Measurements from ENCODE around the gene ADTRP. TPM values are rescaled to one million over a fixed set of nuclear protein-coding genes. Genes with fewer than 3 reads are reported as not detected.

The ADTRP gene
- under 0.01 TPM for total RNA-seq

DNA sequence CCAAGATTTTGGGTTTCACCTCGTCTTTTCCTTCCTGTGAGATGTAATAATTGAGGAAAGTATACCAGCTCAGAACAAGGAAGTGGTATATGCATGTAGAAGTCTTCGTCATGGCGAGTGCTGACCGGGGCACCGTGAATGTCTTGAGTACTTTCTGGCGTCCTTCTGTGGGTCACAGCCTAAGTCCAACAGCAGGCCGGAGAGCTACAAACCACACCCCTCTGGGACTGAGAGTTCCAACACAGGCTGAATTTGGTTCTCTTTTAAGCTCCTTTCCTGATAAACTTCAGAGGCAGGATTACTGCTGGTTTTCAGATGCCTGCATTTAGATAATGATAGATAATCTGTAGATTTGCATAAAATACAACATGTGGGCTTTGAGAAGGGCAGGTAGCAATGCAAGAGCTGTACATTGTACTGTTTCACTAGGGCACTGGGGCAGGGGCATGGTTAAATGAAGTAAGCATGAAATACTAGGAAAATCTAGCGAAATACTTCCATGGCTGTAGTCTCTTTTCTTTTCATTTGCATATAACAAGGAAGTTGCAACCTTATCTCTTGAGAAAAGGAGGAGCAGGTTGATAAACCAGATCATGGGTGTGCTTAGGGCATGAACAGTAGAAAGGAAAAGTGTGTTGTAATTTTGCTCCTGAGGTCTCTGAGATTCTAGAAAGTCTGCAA is at the start of gene ADTRP:
TSS of gene ADTRP (minus strand) at position 156 of the 681 bp plus-strand sequence. CDS start at position 112, 44 bp downstream.
- Histone ChIP-seq H3K9ac (ENCODE audit: low read depth in 1 of 3, low read length in 3 of 3) (no peak within 1 kb of the TSS), H3K9me3 (ENCODE audit: control insufficient read depth in 3 of 3, low read length in 3 of 3) (no peaks in the 10 kb centered on the region), H3K4me1 (ENCODE audit: control insufficient read depth in 3 of 3, insufficient read depth in 3 of 3, low read length in 3 of 3) (peaks cover 3 to 7% (median 4%) of the 10 kb centered on the region in 3 donors), H3K36me3 (ENCODE audit: control insufficient read depth in 3 of 3, insufficient read depth in 3 of 3, low read length in 3 of 3) (no peaks in the 10 kb centered on the region), H3K27ac (ENCODE audit: low read depth, low read length) (no peak within 1 kb of the TSS), H3K4me3 (ENCODE audit: low read length in 3 of 3) (no peak within 1 kb of the TSS), H3K27me3 (ENCODE audit: control insufficient read depth in 3 of 3, insufficient read depth in 3 of 3, low read length in 3 of 3) (no peaks in the 10 kb centered on the region)

GRCh38 chr6:11826779-11827178 is 48.2 kb upstream of the ADTRP start:
- Histone ChIP-seq H3K9me3 (ENCODE audit: control insufficient read depth in 3 of 3, low read length in 3 of 3) (no peaks in the 10 kb centered on the region), H3K27me3 (ENCODE audit: control insufficient read depth in 3 of 3, insufficient read depth in 3 of 3, low read length in 3 of 3) (no peaks in the 10 kb centered on the region)

GRCh38 chr6:11824986-11825385 is 46.4 kb upstream of the ADTRP start:
- no peaks in the 10 kb centered on the region for H3K36me3 ChIP-seq (ENCODE audit: control insufficient read depth in 3 of 3, insufficient read depth in 3 of 3, low read length in 3 of 3)
- H3K27ac ChIP-seq (ENCODE audit: low read depth, low read length) = no peak overlapping the region
- peaks cover 0 to 2% (median 0%) of the 10 kb centered on the region in 3 donors for H3K4me1 ChIP-seq (ENCODE audit: control insufficient read depth in 3 of 3, insufficient read depth in 3 of 3, low read length in 3 of 3)

More at GRCh38 chr6:11826779-11827178, 48.2 kb upstream of the ADTRP start:
- Histone ChIP-seq H3K9ac (ENCODE audit: low read depth in 1 of 3, low read length in 3 of 3) (no peak overlapping the region), H3K27ac (ENCODE audit: low read depth, low read length) (no peak overlapping the region), H3K4me1 (ENCODE audit: control insufficient read depth in 3 of 3, insufficient read depth in 3 of 3, low read length in 3 of 3) (peaks cover 0 to 9% (median 4%) of the 10 kb centered on the region in 3 donors), H3K4me3 (ENCODE audit: low read length in 3 of 3) (no peak overlapping the region), H3K36me3 (ENCODE audit: control insufficient read depth in 3 of 3, insufficient read depth in 3 of 3, low read length in 3 of 3) (no peaks in the 10 kb centered on the region)

DNA sequence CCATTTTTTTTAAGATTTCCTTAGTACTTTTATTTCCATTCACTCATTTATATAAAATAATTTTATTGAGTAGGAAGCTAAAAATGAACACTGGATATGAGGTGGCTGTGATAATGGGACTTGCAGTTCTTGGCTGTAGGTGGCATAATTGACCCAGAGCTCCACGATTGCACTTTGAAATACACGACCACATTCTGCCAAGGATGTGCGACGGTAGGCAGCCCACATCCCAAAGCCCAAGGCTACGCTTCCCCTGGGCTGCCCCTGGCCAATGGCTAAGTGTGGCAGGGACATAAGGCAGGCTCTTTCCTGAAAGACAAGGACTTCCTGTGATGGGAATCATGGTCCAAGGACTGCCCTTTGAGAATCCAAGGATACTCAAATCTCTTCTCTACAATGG is 43.7 kb upstream of the ADTRP start:
- no peak overlapping the region for H3K9ac ChIP-seq (ENCODE audit: low read depth in 1 of 3, low read length in 3 of 3)
- H3K27me3 ChIP-seq (ENCODE audit: control insufficient read depth in 3 of 3, insufficient read depth in 3 of 3, low read length in 3 of 3) = no peaks in the 10 kb centered on the region
- no peaks in the 10 kb centered on the region for H3K4me1 ChIP-seq (ENCODE audit: control insufficient read depth in 3 of 3, insufficient read depth in 3 of 3, low read length in 3 of 3)
- H3K4me3 ChIP-seq (ENCODE audit: low read length in 3 of 3) = no peak overlapping the region
- H3K9me3 ChIP-seq (ENCODE audit: control insufficient read depth in 3 of 3, low read length in 3 of 3) = no peaks in the 10 kb centered on the region
- H3K36me3 ChIP-seq (ENCODE audit: control insufficient read depth in 3 of 3, insufficient read depth in 3 of 3, low read length in 3 of 3) = no peaks in the 10 kb centered on the region
- no peak overlapping the region for H3K27ac ChIP-seq (ENCODE audit: low read depth, low read length)

More at GRCh38 chr6:11824986-11825385, 46.4 kb upstream of the ADTRP start:
- Histone ChIP-seq H3K27me3 (ENCODE audit: control insufficient read depth in 3 of 3, insufficient read depth in 3 of 3, low read length in 3 of 3) (no peaks in the 10 kb centered on the region), H3K9me3 (ENCODE audit: control insufficient read depth in 3 of 3, low read length in 3 of 3) (no peaks in the 10 kb centered on the region), H3K4me3 (ENCODE audit: low read length in 3 of 3) (no peak overlapping the region), H3K9ac (ENCODE audit: low read depth in 1 of 3, low read length in 3 of 3) (no peak overlapping the region)

GRCh38 chr6:11821781-11822180 is 43.2 kb upstream of the ADTRP start:
- H3K9me3 ChIP-seq (ENCODE audit: control insufficient read depth in 3 of 3, low read length in 3 of 3) = no peaks in the 10 kb centered on the region
- H3K4me1 ChIP-seq (ENCODE audit: control insufficient read depth in 3 of 3, insufficient read depth in 3 of 3, low read length in 3 of 3) = no peaks in the 10 kb centered on the region
- H3K27ac ChIP-seq (ENCODE audit: low read depth, low read length) = no peak overlapping the region
- H3K9ac ChIP-seq (ENCODE audit: low read depth in 1 of 3, low read length in 3 of 3) = no peak overlapping the region
- no peak overlapping the region for H3K4me3 ChIP-seq (ENCODE audit: low read length in 3 of 3)
- no peaks in the 10 kb centered on the region for H3K36me3 ChIP-seq (ENCODE audit: control insufficient read depth in 3 of 3, insufficient read depth in 3 of 3, low read length in 3 of 3)
- H3K27me3 ChIP-seq (ENCODE audit: control insufficient read depth in 3 of 3, insufficient read depth in 3 of 3, low read length in 3 of 3) = no peaks in the 10 kb centered on the region

GRCh38 chr6:11820821-11821220 is 42.2 kb upstream of the ADTRP start:
- no peaks in the 10 kb centered on the region for H3K4me1 ChIP-seq (ENCODE audit: control insufficient read depth in 3 of 3, insufficient read depth in 3 of 3, low read length in 3 of 3)
- H3K4me3 ChIP-seq (ENCODE audit: low read length in 3 of 3) = no peak overlapping the region
- no peaks in the 10 kb centered on the region for H3K27me3 ChIP-seq (ENCODE audit: control insufficient read depth in 3 of 3, insufficient read depth in 3 of 3, low read length in 3 of 3)
- no peak overlapping the region for H3K9ac ChIP-seq (ENCODE audit: low read depth in 1 of 3, low read length in 3 of 3)
- H3K9me3 ChIP-seq (ENCODE audit: control insufficient read depth in 3 of 3, low read length in 3 of 3) = no peaks in the 10 kb centered on the region
- no peak overlapping the region for H3K27ac ChIP-seq (ENCODE audit: low read depth, low read length)
- H3K36me3 ChIP-seq (ENCODE audit: control insufficient read depth in 3 of 3, insufficient read depth in 3 of 3, low read length in 3 of 3) = no peaks in the 10 kb centered on the region

DNA sequence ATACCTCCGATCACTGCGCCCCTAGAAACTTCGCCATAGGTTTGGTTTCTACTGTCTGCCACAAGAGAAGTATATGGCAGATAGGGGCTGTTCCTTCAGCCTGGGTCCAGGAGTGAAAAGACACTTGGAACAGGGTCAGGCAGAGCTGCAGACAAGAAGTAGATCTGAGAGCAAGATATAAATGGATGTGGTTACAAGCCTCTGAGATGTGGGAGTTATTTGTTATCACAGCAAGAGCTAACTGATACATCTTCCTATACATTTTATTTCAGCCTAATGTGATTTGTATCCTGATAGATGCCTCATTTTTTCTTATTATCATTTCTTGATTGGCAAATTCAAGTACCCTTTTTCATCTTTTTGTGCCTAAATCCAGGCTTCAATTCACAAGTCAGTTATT is 40.9 kb upstream of the ADTRP start:
- Histone ChIP-seq H3K9ac (ENCODE audit: low read depth in 1 of 3, low read length in 3 of 3) (no peak overlapping the region), H3K4me3 (ENCODE audit: low read length in 3 of 3) (no peak overlapping the region), H3K27me3 (ENCODE audit: control insufficient read depth in 3 of 3, insufficient read depth in 3 of 3, low read length in 3 of 3) (no peaks in the 10 kb centered on the region), H3K36me3 (ENCODE audit: control insufficient read depth in 3 of 3, insufficient read depth in 3 of 3, low read length in 3 of 3) (no peaks in the 10 kb centered on the region), H3K27ac (ENCODE audit: low read depth, low read length) (no peak overlapping the region), H3K4me1 (ENCODE audit: control insufficient read depth in 3 of 3, insufficient read depth in 3 of 3, low read length in 3 of 3) (no peaks in the 10 kb centered on the region), H3K9me3 (ENCODE audit: control insufficient read depth in 3 of 3, low read length in 3 of 3) (no peaks in the 10 kb centered on the region)

DNA sequence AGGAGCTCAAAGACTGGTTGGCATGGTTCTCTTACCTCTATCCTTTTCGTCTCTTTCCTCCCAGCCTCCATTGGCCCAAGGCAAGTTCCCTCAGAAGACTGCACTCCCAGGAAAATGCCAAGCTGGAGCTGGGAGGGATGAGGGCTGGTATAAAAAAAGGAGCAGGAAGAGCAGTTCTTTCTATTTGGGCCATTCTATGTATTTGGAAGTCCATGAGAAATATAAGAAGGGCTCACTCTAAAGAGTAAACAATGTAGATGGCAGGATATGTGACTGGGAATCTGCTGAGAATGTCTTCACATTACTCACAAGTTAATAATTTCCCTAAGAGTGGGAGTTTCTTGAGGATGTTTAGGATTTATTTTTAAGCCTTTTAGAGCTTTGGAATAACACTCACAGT is 36.6 kb upstream of the ADTRP start:
- Histone ChIP-seq H3K9ac (ENCODE audit: low read depth in 1 of 3, low read length in 3 of 3) (no peak overlapping the region), H3K27me3 (ENCODE audit: control insufficient read depth in 3 of 3, insufficient read depth in 3 of 3, low read length in 3 of 3) (no peaks in the 10 kb centered on the region), H3K4me3 (ENCODE audit: low read length in 3 of 3) (no peak overlapping the region)

DNA sequence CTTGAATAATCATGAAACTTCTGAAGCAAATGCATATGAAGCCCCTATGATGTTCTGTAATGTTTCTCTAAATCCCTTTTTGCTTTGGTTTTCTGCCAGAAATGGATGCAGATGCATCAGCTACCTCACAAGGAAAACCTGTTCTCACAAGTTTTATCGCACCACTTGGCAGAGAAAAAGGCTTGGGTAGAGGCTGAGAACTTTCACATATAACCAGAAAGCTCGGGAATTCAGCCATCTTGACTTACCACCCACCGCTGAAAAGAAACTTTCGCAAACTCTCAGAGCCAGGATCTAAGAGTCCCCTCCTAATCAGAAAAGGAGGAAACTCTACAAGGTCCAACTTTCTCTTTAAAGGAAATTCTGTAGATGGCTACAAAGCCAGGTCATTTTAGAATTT is 36.2 kb upstream of the ADTRP start:
- Histone ChIP-seq H3K4me1 (ENCODE audit: control insufficient read depth in 3 of 3, insufficient read depth in 3 of 3, low read length in 3 of 3) (peaks cover 4 to 12% (median 5%) of the 10 kb centered on the region in 3 donors), H3K27ac (ENCODE audit: low read depth, low read length) (no peak overlapping the region), H3K9ac (ENCODE audit: low read depth in 1 of 3, low read length in 3 of 3) (no peak overlapping the region), H3K9me3 (ENCODE audit: control insufficient read depth in 3 of 3, low read length in 3 of 3) (no peaks in the 10 kb centered on the region), H3K4me3 (ENCODE audit: low read length in 3 of 3) (no peak overlapping the region), H3K36me3 (ENCODE audit: control insufficient read depth in 3 of 3, insufficient read depth in 3 of 3, low read length in 3 of 3) (no peaks in the 10 kb centered on the region), H3K27me3 (ENCODE audit: control insufficient read depth in 3 of 3, insufficient read depth in 3 of 3, low read length in 3 of 3) (no peaks in the 10 kb centered on the region)

More for the DNA sequence above, 36.6 kb upstream of the ADTRP start:
- H3K27ac ChIP-seq (ENCODE audit: low read depth, low read length) = no peak overlapping the region
- H3K36me3 ChIP-seq (ENCODE audit: control insufficient read depth in 3 of 3, insufficient read depth in 3 of 3, low read length in 3 of 3) = no peaks in the 10 kb centered on the region
- H3K9me3 ChIP-seq (ENCODE audit: control insufficient read depth in 3 of 3, low read length in 3 of 3) = no peaks in the 10 kb centered on the region
- peaks cover under 1 to 8% (median 2%) of the 10 kb centered on the region in 3 donors for H3K4me1 ChIP-seq (ENCODE audit: control insufficient read depth in 3 of 3, insufficient read depth in 3 of 3, low read length in 3 of 3)

DNA sequence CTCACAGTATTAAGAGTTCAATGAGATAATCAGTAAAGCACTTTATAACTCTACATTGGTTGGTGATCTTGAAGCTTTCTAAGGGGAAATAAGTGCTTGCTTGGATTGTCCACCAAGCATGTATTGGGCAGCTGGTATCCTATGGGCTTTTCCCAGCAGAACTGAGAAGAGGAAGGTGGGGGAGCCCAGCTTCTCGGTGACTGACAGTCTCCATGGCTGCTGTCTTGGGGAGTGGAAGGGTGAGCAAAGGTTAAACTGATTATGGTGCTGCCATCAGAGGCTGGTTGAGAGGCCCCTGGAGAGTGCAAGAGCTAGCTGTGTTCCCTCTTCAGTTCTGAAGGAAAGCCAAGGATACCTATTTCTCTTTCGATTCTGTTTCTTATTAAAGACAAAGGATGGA is 35.5 kb upstream of the ADTRP start:
- Histone ChIP-seq H3K27ac (ENCODE audit: low read depth, low read length) (no peak overlapping the region), H3K36me3 (ENCODE audit: control insufficient read depth in 3 of 3, insufficient read depth in 3 of 3, low read length in 3 of 3) (no peaks in the 10 kb centered on the region), H3K9me3 (ENCODE audit: control insufficient read depth in 3 of 3, low read length in 3 of 3) (no peaks in the 10 kb centered on the region), H3K27me3 (ENCODE audit: control insufficient read depth in 3 of 3, insufficient read depth in 3 of 3, low read length in 3 of 3) (no peaks in the 10 kb centered on the region), H3K4me3 (ENCODE audit: low read length in 3 of 3) (no peak overlapping the region), H3K9ac (ENCODE audit: low read depth in 1 of 3, low read length in 3 of 3) (no peak overlapping the region), H3K4me1 (ENCODE audit: control insufficient read depth in 3 of 3, insufficient read depth in 3 of 3, low read length in 3 of 3) (peaks cover 5 to 13% (median 9%) of the 10 kb centered on the region in 3 donors)
